Measurements from ENCODE around the gene XPC.

DNA sequence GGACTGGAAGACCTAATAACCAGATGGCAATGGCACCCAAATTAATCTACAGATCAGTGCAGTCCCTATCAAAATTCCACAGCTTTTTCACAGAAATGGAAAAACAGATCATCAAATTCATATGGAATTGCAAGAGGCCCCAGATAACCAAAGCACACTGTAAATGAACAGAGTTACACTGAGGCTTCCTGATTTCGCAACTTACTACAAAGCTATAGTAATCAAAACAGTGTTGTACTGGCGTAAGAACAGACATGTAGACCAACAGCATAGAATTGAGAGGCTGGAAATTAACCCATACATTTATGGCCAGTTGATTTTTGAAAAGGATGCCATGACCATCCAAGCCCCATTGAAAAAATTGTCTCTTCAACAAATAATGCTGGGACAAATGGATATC, 16.2 kb downstream of the XPC start:
- TF ChIP-seq POLR2A (IDR thresholded peaks at IDR 0.05; ENCODE audit: low read length) (no peak), GATA1 (IDR thresholded peaks at IDR 0.05; ENCODE audit: low read depth, low read length) (no peak)
